NT2/D1 (cell line): Measurements from ENCODE around the gene JAKMIP2.

Experiments
- YY1 ChIP-seq: IDR thresholded peaks from 2 replicates; pipeline ENCODE4 v1.6.1; 2011; ENCODE audit not compliant: insufficient read length, insufficient read depth
- ZNF274 ChIP-seq: IDR thresholded peaks from 2 replicates; pipeline ENCODE4 v1.6.1; 2011; ENCODE audit warnings: mild to moderate bottlenecking, low read depth, low read length

DNA sequence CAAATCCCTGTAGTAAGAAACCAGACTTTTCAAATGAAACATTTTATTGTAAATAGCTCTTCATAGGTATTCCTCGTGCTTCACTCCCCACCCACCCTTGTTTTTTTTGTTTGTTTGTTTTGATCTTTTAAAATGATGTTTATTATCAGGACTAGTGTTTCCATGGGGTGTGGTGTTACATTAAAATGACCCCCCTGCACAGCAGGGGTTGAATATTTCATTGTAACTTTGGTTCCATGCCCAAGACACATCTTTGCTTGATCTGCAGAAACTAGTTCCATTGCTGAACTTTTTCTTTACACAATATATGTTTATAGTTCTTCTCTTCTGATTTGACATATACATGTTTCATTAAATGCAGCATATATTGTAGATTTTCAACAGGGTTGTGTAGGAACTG, 191.4 kb downstream of the JAKMIP2 start:
- no peak for TF ChIP-seq ZNF274
- TF ChIP-seq YY1, result no peak
